ENCODE measurements around the gene LILRB2. TPM values are rescaled to one million over a fixed set of nuclear protein-coding genes. Genes with fewer than 3 reads are reported as not detected.
"Not testable (repeated sequence)": the region's sequence is repeated elsewhere in the genome, so short reads cannot be mapped to it uniquely, and the experiment has no call there.

Gene LILRB2
- total RNA-seq, 1 experiment from 2014 or later: not detected

DNA sequence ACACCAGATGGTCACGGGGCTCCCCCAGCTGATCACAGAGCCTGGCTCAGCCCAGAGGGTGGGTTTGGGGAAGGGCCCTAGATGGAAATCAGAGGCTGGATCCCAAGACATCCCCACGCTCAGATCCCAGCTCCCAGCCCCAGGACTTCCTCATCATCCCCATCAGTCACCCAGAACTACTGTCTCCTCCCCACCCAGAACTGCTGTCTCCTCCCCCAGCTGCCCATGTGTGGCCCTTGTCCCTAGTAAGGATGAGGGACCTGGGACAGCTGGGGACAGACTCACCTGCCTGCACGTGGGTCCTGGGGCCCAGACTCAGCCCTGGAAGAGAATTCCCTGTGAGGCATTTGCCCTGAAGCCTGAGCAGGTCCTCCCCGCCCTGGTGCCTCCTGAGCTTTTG lies 38.7 kb downstream of the LILRB2 start:
- H3K36me3 ChIP-seq (ENCODE audit: insufficient read depth, low read length, poor library complexity, severe bottlenecking); intact Hi-C loops (cut with micrococcal nuclease; ENCODE audit: unreplicated experiment); H3K4me3 ChIP-seq (ENCODE audit: low read depth, low read length, poor library complexity, severe bottlenecking); H3K27ac ChIP-seq (ENCODE audit: low read depth, low read length, poor library complexity, severe bottlenecking); DNase-seq (ENCODE audit: low spot score); H3K4me1 ChIP-seq (ENCODE audit: insufficient read depth, low read length, poor library complexity, severe bottlenecking); BruUV-seq (replicated peaks); POLR2A ChIA-PET (ENCODE audit: low non-redundant PET); CTCF ChIA-PET; H3K9me3 ChIP-seq (ENCODE audit: low read depth, low read length, poor library complexity, severe bottlenecking): not testable (repeated sequence)
- peaks cover 10% of the 10 kb centered on the region for H3K27me3 ChIP-seq (replicated peaks; ENCODE audit: insufficient read depth, low read depth, low read length, poor library complexity)

GRCh38 chr19:54240372-54241336 lies 40.3 kb downstream of the LILRB2 start:
- H3K4me3 ChIP-seq (ENCODE audit: low read depth, low read length, poor library complexity, severe bottlenecking); H3K27ac ChIP-seq (ENCODE audit: low read depth, low read length, poor library complexity, severe bottlenecking); intact Hi-C loops (cut with micrococcal nuclease; ENCODE audit: unreplicated experiment); BruUV-seq (replicated peaks); H3K36me3 ChIP-seq (ENCODE audit: insufficient read depth, low read length, poor library complexity, severe bottlenecking); CTCF ChIA-PET; H3K9me3 ChIP-seq (ENCODE audit: low read depth, low read length, poor library complexity, severe bottlenecking); DNase-seq (ENCODE audit: low spot score); H3K4me1 ChIP-seq (ENCODE audit: insufficient read depth, low read length, poor library complexity, severe bottlenecking); POLR2A ChIA-PET (ENCODE audit: low non-redundant PET): not testable (repeated sequence)
- H3K27me3 ChIP-seq (replicated peaks; ENCODE audit: insufficient read depth, low read depth, low read length, poor library complexity): peaks cover 21% of the 10 kb centered on the region

- DNase-seq (ENCODE audit: low spot score); H3K4me1 ChIP-seq (ENCODE audit: insufficient read depth, low read length, poor library complexity, severe bottlenecking); H3K9me3 ChIP-seq (ENCODE audit: low read depth, low read length, poor library complexity, severe bottlenecking); H3K4me3 ChIP-seq (ENCODE audit: low read depth, low read length, poor library complexity, severe bottlenecking); H3K36me3 ChIP-seq (ENCODE audit: insufficient read depth, low read length, poor library complexity, severe bottlenecking); CTCF ChIA-PET; POLR2A ChIA-PET (ENCODE audit: low non-redundant PET); H3K27ac ChIP-seq (ENCODE audit: low read depth, low read length, poor library complexity, severe bottlenecking); BruUV-seq (replicated peaks): not testable (repeated sequence)
- intact Hi-C loops (cut with micrococcal nuclease; ENCODE audit: unreplicated experiment): loop anchor here (2.0 kb wide), 1 partner anchor 17 kb away; the partner anchor contains the start of gene LILRB3
- peaks cover 27% of the 10 kb centered on the region for H3K27me3 ChIP-seq (replicated peaks; ENCODE audit: insufficient read depth, low read depth, low read length, poor library complexity)
These were observed 41.2 kb downstream of the LILRB2 start for GRCh38 chr19:54239491-54240371.

- no peak for TF ChIP-seq CTCF (conservative IDR thresholded peaks at IDR 0.05; ENCODE audit: low read depth, low read length)
- no peak for TF ChIP-seq EZH2 (IDR thresholded peaks at IDR 0.05; ENCODE audit: borderline replicate concordance, low read depth, low read length, poor library complexity, severe bottlenecking)
- ChIA-PET CTCF (no interaction called here), POLR2A (ENCODE audit: low non-redundant PET) (no interaction called here)
- Histone ChIP-seq H3K27ac (ENCODE audit: low read depth, low read length, poor library complexity, severe bottlenecking) (no peak overlapping the region), H3K4me3 (ENCODE audit: low read depth, low read length, poor library complexity, severe bottlenecking) (no peak overlapping the region), H3K36me3 (ENCODE audit: insufficient read depth, low read length, poor library complexity, severe bottlenecking) (no peaks in the 10 kb centered on the region), H3K4me1 (ENCODE audit: insufficient read depth, low read length, poor library complexity, severe bottlenecking) (no peaks in the 10 kb centered on the region), H3K9me3 (ENCODE audit: low read depth, low read length, poor library complexity, severe bottlenecking) (no peaks in the 10 kb centered on the region), H3K27me3 (replicated peaks; ENCODE audit: insufficient read depth, low read depth, low read length, poor library complexity) (peaks cover 33% of the 10 kb centered on the region)
- intact Hi-C loops (cut with micrococcal nuclease; ENCODE audit: unreplicated experiment): no loop called here
- no peak for DNase-seq (ENCODE audit: low spot score)
- no TSS peak for BruUV-seq (replicated peaks)
These were observed 47.0 kb downstream of the LILRB2 start for GRCh38 chr19:54233941-54234340.
